HG03457 (cell line): ENCODE results near the gene GON4L.
"Not testable (repeated sequence)": the region's sequence is repeated elsewhere in the genome, so short reads cannot be mapped to it uniquely, and the experiment has no call there.

Experiments
- ATAC-seq: cut with Tn5 transposase; IDR thresholded peaks from one replicate; pipeline ENCODE4 v1.9.1; 2021; ENCODE audit warnings: moderate number of reproducible peaks; ENCODE audit not compliant: unreplicated experiment

Gene GON4L

DNA sequence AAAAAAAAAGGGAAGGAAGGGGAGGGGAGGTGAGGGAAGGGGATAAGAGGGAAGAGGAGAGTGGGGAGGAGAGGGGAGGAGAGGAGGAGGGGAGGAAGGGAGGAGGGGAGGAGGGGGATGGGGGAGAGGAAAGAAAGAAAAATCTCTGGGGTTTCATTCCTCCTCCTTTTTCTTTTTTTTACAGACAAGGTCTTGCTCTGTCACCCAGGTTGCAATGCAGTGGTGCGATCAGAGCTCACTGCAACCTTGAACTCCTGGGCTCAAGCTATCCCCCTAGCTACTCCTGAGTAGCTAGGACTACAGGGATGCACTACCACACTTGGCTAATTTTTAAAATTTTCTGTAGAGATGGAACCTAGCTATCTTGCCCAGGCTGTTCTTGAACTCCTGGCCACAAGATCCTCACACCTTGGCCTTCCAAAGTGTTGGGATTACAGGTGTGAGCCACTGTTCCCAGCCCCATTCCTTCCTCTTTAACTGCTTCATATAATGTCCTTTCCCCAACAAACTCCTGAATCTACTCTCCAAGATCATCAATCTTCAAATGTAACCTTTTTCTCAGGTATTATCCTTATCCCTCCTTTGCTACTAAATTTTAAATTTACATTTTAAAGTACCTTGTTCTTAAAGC is 23.2 kb downstream of the GON4L start:
- ATAC-seq = no peak

DNA sequence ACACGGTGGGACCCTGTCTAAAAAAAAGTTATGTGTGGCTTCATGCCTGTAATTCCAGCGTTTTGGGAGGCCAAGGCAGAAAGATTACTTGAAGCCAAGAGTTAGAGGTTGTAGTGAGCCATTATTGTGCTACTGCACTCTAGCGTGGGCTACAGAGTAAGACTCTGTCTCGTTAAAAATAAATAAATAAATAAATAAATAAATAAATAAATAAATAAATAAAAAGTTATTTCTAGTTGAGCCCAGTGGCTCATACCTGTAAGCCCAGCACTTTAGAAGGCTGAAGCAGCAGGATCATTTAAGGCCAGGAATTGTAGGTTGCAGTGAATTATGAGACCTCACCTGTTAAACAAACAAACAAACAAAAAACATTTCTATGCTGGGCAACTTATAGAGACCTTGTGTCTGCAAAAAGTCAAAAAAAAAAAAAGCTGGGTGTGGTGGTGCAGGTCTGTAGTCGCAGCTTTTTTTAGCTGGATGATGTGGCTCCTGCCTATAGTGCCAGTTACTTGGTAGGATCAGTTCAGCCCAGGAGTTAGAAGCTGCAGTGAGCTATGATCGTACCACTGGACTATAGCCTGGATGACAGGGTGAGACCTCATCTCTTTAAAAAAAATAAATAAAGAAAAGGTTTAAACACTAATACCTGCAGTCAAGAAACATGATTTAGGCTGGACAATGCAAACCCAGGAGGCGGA is 25.6 kb downstream of the GON4L start:
- ATAC-seq = no peak

DNA sequence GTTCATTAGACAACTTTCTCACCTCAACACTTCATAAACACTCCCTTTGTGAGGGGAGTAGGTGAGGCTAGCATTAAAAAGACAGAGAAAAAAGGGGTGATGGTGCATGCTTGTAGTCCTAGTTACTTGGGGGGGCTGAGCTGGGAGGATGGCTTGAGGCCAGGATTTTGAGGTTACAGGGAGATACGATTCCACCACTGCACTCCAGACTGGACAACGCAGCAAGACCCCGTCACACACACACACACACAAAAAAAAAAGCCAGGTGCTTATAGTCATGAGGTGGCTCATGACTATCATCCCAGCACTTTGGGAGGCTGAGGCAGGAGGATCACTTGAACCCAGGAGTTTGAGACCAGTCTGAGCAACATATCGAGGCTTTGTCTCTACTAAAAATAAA is 29.6 kb downstream of the GON4L start:
- ATAC-seq = no peak

DNA sequence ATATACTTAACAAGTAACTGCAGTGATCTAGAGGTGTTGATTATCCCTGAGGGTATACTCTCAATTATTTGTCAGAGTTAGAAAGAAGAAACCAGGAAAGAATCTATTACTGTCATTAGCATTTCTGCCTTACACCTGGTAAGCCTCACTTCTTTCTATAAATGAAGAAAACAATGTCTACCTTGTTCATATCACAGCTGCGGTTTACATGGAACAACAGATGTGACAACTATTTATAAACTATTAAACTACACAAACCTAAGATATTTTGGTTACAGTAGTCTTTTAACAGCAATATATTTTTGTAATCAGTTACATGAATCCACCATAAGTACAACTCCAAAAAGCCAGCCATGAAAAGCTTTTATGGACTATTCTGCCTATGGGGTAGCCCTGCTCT is 40.7 kb downstream of the GON4L start:
- ATAC-seq = no peak

DNA sequence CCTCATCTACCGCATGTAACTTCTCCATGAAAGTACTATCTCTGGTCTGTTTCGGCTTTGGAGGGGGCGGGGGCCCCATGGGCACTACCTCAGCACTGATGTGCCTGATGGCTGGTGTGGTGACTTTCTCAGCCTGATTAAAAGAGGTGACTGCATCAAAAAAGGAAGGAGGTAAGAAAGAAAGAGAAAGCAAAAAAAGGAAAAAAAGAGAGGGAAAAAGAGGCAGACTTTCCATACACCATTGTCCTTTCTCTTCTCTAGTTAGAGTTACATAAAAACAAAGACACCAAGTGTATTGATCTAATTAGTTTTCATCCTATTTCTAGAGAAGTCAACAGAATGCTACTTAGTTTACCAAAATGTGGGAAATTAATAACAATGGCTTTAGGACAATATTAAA is 43.3 kb downstream of the GON4L start:
- no peak for ATAC-seq

DNA sequence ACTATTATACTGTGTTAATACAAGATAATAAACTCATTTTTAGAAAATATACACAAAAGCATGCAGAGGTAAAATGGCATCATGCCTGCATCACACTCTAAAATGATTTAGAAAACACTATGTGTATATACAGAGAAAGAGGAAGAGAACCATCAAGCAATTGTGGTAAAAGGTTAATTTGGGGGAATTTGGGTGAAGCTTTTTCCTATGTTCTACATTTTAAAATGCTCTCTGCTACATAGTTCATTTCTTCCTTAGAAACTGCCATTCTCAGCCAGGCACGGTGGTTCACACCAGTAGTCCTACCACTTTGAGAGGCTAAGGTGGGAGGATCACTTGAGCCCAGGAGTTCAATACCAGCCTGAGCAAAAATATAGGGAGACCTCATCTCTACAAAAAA is 44.1 kb downstream of the GON4L start:
- no peak for ATAC-seq

DNA sequence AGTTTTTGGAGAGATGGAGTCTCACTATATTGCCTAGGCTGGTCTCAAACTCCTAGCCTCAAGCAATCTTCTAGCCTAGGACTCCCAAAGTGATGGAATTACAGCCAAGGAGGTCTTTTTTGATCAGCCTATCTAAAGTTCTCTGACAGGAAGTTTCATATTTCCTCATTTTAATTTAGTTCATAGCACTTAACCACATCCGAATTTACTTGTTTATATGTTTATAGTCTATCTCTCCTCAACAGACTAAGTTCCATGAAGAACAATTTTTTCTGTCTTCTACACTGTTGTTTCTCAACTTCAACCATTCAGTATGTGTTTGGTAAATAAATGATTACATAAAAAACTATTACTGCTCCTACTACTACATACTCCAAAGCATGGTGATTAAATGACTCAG is 47.9 kb downstream of the GON4L start:
- ATAC-seq = no peak

DNA sequence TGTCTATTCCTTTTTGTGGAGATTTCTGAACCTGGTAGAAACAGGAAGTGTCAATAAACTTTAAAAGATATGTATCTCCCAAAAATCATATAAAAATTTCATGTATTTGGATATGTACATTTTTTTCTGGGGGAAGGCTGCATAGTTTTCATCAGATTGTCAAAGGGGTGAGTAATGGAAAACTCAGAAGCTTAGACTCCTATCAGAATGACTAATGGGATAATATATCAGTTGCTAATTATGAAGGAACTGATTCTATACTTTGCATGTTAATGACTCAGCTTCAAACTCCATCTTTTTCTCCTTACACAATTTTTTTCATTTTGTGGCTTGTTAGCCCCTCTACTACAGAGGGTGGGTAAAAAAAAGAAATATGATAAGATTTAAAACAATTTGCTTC is 55.9 kb downstream of the GON4L start:
- ATAC-seq = no peak

DNA sequence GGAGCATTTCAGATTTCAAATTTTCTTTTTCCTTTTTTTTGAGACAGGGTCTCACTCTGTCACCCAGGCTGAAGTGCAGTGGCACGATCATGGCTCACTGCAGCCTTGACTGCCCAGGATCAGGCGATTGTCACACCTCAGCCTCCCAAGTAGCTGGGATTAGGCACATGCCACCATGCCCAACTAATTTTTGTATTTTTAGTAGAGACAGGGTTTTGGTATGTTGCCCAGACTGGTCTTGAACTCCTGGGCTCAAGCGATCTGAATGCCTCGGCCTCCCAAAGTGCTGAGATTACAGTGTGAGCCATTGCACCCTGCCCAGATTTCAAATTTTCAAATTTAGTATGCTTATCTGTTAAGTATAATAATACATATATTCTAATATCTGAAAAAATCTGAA is 61.4 kb downstream of the GON4L start:
- not testable (repeated sequence) for ATAC-seq

DNA sequence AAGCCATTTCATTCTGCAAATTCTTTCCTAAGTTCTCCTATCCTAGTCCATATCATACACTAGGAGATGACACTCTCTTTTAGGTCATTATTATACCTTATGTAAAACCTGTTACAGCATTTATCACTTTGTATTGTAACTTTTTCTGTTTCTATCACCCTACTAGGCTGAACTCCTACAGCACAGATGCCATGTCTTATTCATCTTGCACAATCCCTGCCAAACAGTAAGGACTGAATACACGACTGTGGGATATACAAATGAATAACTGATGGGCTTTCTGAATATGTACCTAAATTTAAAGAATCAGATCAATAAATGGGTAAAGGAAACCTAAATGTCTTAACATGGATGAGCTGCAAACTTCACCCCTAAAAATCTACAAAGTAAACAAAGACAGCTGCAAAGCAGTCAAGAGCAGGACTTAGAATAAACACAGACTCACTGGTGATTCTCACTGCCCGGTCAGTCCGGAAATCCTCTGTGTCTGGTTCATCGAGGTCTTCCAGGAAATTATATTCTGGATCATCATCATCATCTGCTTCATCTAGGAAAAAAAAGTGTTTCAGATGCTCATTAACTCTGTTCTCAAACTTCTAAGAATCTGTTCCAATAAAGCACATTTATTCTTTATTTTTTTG is 62.3 kb downstream of the GON4L start:
- no peak for ATAC-seq

DNA sequence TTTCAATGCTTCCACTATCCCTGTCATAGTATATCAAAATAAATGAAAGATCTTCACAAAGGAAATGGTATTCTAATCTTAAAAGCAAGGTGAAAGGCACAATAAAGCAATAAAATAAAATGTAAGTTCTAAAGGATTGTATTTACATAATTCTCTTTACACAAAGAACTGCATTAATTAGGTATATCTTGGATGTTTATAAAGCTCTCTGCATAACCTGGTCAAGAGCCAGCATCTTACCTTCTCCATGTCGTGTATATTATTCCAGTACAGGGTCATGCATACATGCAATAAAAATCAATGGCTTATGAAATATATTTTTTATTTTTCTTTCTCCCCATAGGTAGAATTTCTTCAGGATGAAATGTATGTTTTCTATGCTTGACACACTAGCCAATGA is 63.8 kb downstream of the GON4L start:
- ATAC-seq = no peak

DNA sequence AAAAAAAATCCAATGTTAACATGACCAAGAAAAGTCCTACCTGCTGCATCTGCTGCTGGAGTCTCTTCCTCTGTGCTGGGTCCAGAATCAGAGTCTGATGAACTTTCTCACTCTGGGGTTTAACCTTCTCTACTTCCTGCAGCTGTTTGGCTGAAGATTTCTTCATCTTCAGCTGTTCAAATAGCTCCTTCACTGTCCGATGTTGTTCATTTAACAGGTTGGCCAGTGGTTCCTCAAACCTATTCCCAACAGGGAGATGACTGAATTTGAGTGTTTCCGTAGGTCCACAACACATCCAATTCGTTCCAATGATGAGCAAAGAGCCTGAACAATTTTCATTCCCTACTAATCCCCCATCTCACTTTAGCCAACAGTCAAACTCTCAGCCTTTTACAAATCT is 79.4 kb downstream of the GON4L start:
- no peak for ATAC-seq

DNA sequence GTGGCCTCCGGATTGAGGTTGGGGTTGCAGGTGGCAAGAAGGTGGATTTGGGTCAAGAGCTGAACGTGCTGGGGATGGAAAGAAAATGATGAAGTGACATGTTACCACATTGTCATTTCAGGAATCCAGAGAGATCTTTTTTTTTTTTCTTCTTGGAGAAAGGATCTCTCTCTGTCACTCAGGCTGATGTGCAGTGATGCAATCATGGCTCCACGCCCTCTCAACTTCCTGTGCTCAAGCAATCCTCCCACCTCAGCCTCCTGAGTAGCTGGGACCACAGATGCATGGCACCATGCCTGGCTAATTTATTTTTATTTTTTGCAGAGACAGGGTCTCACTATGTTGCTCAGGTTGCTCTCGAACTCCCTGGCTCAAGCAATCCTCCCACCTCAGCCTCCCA is 80.6 kb downstream of the GON4L start:
- ATAC-seq = no peak

DNA sequence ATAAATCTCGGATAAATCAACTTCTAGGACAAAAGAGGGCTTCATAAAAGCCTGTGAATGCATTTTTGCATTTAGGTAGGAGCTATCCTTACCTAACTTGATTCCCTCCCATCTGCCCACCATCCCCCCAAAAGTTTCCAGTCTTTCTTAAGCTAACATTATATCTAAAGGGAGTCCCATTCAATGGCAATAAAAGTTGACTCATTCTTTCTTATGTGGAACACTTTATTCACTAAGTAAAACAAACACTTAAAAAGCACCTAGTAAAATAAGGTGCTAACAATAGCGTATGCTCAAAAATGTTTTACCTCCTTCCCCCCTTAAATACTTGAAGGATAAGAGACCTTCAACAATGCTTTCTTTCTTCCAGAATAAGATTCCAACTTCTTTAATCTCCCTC is 83.8 kb downstream of the GON4L start:
- ATAC-seq = no peak

DNA sequence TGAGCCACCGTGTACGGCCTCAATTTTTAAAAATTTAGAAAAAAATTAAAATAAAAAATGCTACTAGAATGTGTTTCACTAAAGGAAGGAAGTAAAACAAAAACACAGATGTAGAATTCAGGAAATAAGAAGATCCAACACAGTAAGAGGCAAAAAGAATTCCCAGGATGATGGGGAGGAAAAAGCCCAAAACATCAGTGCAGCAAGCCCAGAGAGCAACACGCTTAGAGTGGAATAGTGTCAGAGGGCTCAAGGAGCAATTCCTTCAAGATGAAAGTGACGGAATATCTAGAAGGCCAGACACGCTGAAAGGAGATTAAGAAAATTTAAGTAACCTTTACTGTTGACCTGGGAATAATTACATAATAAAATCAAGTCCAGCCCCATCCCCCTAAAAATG is 87.8 kb downstream of the GON4L start:
- ATAC-seq = no peak

DNA sequence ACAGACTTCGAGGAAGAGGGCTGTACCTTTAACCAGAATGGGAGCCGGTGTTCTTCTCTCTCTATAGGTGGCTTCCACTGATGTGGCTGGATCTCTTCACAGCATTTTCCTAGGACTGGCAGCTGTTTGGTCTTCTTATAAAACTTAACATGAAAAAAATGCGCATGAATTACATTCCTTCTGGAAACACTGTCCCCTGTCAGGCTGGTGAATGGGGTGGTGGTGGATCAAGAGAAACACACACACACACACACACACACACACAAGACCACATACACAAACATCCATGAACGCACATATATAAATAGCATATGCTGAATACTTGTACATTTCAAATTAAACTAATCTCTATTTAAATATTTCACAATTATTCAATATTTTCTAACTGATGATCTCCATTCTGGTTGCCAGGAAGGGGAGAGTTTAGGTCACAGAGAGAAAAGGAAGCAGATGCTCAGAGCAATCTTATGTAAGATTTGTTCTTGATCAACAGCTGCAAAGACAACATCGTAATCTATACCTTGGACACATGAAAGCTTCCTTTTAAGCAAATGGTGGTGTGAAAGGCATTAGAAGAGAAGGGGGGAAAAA is 89.5 kb downstream of the GON4L start:
- not testable (repeated sequence) for ATAC-seq

DNA sequence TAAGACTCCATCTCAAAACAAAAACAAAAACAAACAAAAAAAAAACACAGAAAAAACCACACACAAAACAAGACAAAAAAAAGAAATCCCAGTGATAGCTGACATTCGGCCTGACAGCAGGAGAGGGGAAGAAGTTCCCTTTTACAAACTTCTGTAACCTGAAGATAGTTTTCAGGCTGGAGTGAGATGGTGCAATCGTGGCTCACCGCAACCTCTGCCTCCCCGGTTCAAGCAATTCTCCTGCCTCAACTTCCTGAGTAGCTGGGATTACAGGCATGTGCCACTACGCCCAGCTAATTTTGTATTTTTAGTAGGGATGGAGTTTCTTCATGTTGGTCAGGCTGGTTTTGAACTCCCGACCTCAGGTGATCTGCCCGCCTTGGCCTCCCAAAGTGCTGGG is 93.0 kb downstream of the GON4L start:
- ATAC-seq = not testable (repeated sequence)

DNA sequence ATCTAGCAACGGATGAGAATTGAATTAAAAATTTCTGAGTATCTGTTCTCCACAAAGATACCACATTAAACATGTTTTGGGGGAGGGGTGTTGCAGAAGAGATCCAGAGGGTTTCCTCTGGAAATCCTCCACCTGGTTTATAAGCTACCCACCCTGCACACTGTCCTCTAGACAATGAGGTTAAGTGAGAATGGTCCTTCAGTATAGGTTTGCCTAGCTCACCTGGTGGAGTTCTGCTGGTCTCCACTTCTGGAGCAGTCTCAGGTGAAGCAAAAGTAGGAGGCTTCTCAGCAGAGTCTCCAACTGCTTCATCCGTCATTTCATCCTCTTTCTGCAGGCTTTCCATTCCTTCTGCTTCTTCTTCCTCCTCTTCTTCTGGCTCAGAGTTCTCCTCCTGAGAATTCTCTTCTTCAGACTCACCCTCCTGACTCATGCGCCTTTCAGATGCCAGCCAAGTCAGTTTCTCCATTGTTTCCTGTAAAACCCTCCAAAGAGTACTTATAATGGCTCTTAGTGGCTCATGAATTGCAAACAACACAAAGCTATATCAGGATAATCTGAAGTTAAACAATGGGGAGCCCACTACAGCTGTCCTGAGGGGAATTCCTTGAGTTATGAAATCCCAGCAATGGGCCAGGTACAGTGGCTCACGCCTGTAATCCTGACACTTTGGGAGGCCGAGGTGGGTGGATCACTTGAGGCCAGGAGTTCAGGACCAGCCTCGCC is 93.8 kb downstream of the GON4L start:
- not testable (repeated sequence) for ATAC-seq

DNA sequence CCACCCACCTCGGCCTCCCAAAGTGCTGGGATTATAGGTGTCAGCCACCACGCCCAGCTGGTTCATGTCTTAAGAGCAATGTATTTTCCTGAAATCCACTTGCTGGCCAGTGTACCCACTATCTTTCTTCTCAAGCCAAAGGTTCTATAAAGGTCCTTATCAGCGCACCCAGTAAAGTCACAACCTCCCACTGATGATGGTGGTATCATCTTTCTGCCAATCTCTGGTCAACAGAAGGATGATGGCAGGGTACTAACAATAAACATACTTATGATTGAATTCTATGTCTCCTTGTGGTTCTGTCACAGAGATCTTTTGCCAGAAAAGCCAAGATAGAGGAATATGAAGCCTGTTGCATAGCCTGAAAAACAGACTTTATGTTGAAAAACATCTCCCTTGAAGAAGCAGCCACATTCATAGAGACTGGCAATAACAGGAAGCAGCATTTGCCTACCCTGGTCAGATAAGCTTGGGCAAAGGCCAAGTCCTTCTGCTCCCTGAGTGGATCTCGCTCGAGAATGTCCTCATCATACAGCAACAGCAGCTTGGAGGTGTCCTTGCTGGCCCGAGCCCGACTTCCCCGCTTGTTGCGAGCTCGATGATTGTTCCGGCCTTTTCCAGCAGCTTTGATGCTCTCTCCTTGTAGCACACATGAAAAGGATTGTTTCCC is 95.1 kb downstream of the GON4L start:
- no peak for ATAC-seq

DNA sequence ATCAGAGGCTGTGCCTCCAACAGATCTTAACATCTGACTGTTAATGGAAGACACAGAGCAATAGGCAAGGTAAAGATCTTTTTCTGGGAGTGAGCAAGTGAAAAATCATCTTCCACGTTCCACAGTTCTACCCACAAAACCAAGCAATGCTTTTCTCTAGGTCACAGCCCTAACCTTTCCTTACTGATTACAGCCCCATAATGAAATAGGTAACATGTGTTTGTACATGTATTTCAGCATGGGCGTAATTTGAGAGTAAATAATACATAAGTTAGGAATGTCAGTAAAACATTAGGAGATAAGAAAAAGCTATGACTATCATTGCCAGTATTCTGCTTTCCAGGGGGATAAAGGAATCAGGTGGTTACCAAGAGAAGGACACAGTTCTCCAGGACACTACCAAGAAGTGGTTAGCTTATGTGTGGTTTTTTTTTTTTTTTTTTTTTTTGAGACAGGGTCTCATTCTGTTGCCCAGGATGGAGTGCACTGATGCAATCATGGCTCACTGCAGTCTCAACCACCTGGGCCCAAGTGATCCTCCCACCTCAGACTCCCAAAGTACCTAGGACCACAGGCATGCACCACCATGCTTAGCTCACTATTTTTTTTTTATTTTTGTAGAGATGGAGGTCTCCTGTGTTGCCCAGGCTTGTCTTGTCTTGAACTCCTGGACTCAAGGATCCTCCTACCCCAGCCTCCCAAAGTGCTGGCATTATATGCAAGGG is 96.1 kb downstream of the GON4L start:
- no peak for ATAC-seq
